22Rv1 (cell line): ENCODE results near the gene USP6NL.
A peak's percentile ranks its signal among the peaks of the same experiment; 100 is the strongest.

ENCODE experiments used
- H3K27ac ChIP-seq: fragments of 450-650 bp; 2 replicates; pipeline ENCODE4 v1.5.1; 2017
- CTCF ChIP-seq: fragments of 450-650 bp; IDR thresholded peaks from 2 replicates; pipeline ENCODE4 v1.5.1; 2017; ENCODE audit warnings: mild to moderate bottlenecking
- ZFX ChIP-seq: fragments of 450-650 bp; IDR thresholded peaks from 2 replicates; pipeline ENCODE4 v1.6.1; 2017; ENCODE audit warnings: antibody characterized with exemption, borderline replicate concordance

The USP6NL gene

GRCh38 chr10:11475831-11476434, 135.5 kb downstream of the USP6NL start:
- no peak overlapping the region for H3K27ac ChIP-seq
- TF ChIP-seq CTCF (no peak), ZFX (no peak)

GRCh38 chr10:11473128-11473760, 138.2 kb downstream of the USP6NL start:
- no peak overlapping the region for H3K27ac ChIP-seq
- TF ChIP-seq CTCF: no peak
- TF ChIP-seq ZFX: no peak

GRCh38 chr10:11472158-11472753, 139.2 kb downstream of the USP6NL start:
- H3K27ac ChIP-seq: no peak overlapping the region
- peak; percentile 88 for TF ChIP-seq CTCF
- TF ChIP-seq ZFX: no peak

- no peak for TF ChIP-seq CTCF
- no peak for TF ChIP-seq ZFX
Measured at GRCh38 chr10:11469575-11470391, 141.7 kb downstream of the USP6NL start.

GRCh38 chr10:11468126-11468742, 143.2 kb downstream of the USP6NL start:
- H3K27ac ChIP-seq: no peak overlapping the region
- TF ChIP-seq ZFX: no peak
- no peak for TF ChIP-seq CTCF

More at GRCh38 chr10:11469575-11470391, 141.7 kb downstream of the USP6NL start:
- H3K27ac ChIP-seq: no peak overlapping the region

GRCh38 chr10:11465406-11465805, 146.0 kb downstream of the USP6NL start:
- no peak for TF ChIP-seq ZFX
- no peak for TF ChIP-seq CTCF
- H3K27ac ChIP-seq: no peak overlapping the region
